GM18951 (cell line): Measurements from ENCODE around the gene ELK3.
"Not testable (repeated sequence)": the region's sequence is repeated elsewhere in the genome, so short reads cannot be mapped to it uniquely, and the experiment has no call there.

Experiments
- POLR2A ChIP-seq: IDR thresholded peaks from 4 replicates; pipeline ENCODE4 v1.6.1; 2011; ENCODE audit warnings: mild to moderate bottlenecking; ENCODE audit not compliant: insufficient read length, insufficient read depth; ENCODE audit errors: extremely low read depth
- in situ Hi-C: fragments of 300-500 bp; cut with MboI; formaldehyde crosslinking; loops from one replicate; pipeline ENCODE4 v1.12.0; 2022; ENCODE audit warnings: low sequenced_read_pairs, mixed read lengths, inconsistent platforms; ENCODE audit not compliant: unreplicated experiment

Gene ELK3

DNA sequence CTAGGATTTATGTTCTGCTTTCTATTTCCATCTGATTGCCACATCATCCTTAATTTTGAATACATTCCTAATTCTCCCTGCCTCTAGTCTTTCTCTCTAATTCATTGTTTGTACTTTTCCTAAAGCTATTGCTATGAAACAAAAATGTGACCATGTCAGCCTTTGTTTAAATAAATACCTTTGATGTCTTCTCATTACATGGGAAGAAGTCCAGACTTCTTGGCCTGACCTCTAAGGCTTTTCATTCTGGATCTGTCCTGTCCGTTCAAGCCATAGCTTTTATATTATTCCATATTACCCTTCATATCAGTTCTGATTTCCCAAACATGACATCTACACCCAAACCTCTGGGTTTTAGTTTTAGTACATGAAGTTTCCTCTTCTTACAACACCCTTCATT lies 114.7 kb downstream of the ELK3 start:
- in situ Hi-C loops = no loop called here
- TF ChIP-seq POLR2A = no peak

DNA sequence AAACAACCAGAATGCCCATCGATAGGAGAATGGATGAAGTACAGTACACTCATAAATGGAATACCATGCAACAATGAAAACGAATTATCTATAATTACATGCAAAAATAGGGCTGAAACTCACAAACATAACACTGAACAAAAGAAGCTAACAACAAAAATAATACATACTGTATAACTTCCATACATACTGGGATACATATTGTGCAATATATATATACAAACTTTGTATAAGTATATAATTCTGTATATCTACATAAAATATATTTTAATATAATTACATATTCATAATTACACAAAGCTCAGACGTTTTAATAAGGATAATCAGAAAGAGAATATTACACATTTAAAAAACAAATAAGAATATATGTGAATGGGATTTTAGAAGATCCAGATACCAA lies 115.9 kb downstream of the ELK3 start:
- TF ChIP-seq POLR2A = no peak
- in situ Hi-C loops = no loop called here

- in situ Hi-C loops = no loop called here
- TF ChIP-seq POLR2A = no peak
These were observed 117.0 kb downstream of the ELK3 start for GRCh38 chr12:96311191-96311590.

GRCh38 chr12:96313606-96314005 lies 119.4 kb downstream of the ELK3 start:
- no peak for TF ChIP-seq POLR2A

DNA sequence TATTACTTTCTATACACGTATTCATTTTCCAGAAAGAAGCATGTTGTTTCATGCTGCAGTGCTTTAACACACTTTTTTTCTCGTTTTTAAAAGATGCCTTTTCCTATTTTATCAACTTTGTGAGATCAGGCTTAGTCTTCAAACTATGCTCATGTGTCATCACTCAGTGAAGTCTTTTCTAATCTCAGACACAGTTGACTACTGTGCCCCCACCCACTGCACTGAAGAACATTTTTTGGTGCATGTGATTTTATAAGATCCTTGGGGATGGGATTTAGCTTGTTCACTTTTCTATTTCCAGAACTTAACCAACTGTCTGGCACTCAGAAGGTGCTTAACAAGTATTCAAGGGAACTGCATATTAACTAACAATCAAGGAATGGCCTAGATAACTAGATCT lies 120.5 kb downstream of the ELK3 start:
- TF ChIP-seq POLR2A = no peak
- in situ Hi-C loops = no loop called here

More at GRCh38 chr12:96313606-96314005, 119.4 kb downstream of the ELK3 start:
- in situ Hi-C loops = no loop called here

DNA sequence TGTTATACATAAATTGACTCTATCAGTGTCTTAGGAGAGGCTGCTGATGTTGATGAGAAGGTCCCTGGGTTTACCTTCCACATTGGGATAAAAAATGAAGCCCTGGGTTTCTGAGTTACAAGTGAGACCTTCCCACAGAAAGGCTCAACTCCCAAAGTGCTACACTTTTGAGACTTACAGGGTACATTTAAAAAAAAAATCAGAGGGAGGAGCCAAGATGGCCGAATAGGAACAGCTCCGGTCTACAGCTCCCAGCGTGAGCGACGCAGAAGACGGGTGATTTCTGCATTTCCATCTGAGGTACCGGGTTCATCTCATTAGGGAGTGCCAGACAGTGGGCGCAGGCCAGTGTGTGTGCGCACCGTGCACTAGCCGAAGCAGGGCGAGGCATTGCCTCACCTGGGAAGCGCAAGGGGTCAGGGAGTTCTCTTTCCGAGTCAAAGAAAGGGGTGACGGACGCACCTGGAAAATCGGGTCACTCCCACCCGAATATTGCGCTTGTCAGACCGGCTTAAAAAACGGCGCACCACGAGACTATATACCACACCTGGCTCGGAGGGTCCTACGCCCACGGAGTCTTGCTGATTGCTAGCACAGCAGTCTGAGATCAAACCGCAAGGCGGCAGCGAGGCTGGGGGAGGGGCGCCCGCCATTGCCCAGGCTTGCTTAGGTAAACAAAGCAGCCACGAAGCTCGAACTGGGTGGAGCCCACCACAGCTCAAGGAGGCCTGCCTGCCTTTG lies 121.7 kb downstream of the ELK3 start:
- in situ Hi-C loops = not testable (repeated sequence)

DNA sequence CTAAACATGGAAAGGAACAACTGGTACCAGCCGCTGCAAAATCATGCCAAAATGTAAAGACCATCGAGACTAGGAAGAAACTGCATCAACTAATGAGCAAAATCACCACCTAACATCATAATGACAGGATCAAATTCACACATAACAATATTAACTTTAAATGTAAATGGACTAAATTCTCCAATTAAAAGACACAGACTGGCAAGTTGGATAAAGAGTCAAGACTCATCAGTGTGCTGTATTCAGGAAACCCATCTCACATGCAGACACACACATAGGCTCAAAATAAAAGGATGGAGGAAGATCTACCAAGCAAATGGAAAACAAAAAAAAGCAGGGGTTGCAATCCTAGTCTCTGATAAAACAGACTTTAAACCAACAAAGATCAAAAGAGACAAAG lies 123.6 kb downstream of the ELK3 start:
- in situ Hi-C loops = not testable (repeated sequence)
